ENCODE results near the gene SMAD5.

GRCh38 chr5:136197462-136198142, 65.0 kb downstream of the SMAD5 start:
- TF ChIP-seq POLR2A (IDR thresholded peaks at IDR 0.05) (no peak), POLR2AphosphoS5 (IDR thresholded peaks at IDR 0.05) (no peak)

Data from gastroesophageal sphincter (tissue), 2 donors.